NCI-H2081 (cell line): ENCODE results near the gene BDKRB1.

Source experiments
- DNase-seq, 2 experiments: peaks; one replicate each; lab custom pipeline; 2025; lab: John Stamatoyannopoulos, UW

Gene BDKRB1

DNA sequence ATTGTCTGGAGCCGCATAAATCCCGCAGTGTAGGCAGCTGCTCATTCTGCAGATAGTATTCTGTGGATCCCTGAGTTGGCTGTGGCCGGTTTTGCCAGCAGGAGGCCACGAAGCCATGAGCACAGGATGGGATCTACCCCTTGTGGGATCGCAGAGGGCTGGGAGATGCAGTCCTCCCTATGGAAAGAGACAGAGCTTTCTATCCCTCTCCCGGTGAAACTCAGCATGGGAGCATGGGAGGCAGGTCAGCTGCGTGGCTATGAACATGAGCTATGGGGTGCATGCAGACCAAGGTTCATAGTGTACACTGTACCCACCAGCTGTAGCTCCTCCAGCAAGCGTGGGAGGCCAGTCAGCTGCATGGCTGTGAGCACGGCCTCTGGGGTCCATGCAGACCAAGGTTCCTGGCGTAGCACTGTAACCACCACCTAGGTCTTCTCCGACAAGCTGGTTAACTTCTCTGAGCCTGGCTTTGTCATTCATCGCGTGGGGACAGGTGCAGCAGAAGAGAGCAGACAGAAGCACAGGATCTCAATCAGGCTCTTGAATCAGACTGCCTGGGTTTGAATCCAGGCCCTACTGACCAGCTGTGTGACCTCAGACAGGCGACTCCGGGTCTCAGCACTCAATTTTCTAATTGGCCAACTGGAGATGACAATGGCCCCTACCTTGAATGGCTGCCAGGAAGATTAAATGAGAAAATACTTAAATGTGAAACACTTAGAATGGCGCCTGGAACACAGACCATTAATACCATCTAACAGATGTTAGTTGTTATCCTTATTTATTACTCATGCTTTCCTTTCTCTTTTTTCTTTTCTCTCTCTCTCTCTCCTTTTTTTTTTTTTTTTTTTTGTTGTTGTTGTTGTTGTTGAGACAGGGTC lies 6.0 kb downstream of the BDKRB1 start:
- DNase-seq, result no peak

- DNase-seq, result no peak
Observed at GRCh38 chr14:96263347-96264199, 7.6 kb downstream of the BDKRB1 start.

DNA sequence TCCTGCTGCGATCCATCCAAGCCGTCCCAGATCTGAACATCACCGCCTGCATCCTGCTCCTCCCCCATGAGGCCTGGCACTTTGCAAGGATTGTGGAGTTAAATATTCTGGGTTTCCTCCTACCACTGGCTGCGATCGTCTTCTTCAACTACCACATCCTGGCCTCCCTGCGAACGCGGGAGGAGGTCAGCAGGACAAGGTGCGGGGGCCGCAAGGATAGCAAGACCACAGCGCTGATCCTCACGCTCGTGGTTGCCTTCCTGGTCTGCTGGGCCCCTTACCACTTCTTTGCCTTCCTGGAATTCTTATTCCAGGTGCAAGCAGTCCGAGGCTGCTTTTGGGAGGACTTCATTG lies 8.2 kb downstream of the BDKRB1 start:
- no peak for DNase-seq

GRCh38 chr14:96264853-96265252 lies 8.8 kb downstream of the BDKRB1 start:
- DNase-seq, result no peak

DNA sequence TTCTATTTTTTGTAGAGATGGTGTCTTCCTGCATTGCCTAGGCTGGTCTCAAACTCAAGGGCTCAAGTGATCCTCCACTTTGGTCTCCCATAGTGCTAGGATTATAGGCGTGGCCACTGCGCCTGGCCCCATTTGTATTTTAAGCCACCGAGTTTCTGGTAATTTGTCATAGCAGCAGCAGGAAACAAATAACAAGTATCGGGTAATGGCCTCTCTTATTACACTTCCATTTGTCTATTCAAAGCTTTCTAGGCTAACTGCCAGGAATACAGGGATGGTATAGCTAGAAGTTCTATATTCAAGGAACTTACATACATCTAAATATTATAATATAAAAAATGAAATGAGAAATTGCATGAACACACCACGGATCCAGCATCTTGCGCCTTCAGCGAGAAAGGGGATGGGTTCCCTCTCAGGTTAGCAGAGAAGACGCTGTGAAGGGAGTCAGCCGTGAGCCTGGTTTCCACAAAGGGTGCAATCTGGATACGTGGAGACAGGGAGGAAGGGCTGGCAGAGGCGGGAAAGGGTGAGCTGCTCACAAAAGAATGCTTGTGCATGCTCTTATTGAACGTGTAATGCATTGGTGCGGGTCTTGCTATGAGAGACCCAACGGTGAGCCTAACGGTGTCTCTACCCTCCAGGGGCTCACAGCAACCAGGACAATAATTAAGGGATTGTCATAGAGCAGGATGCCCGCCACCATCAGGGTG lies 9.5 kb downstream of the BDKRB1 start:
- peak; percentile 17 to 62 for DNase-seq

- DNase-seq, result peak in 1 of 2 experiments; percentile 37
Observed at GRCh38 chr14:96267336-96267735, 11.3 kb downstream of the BDKRB1 start.

- DNase-seq, result no peak
Observed at GRCh38 chr14:96267916-96268315, 11.9 kb downstream of the BDKRB1 start.

DNA sequence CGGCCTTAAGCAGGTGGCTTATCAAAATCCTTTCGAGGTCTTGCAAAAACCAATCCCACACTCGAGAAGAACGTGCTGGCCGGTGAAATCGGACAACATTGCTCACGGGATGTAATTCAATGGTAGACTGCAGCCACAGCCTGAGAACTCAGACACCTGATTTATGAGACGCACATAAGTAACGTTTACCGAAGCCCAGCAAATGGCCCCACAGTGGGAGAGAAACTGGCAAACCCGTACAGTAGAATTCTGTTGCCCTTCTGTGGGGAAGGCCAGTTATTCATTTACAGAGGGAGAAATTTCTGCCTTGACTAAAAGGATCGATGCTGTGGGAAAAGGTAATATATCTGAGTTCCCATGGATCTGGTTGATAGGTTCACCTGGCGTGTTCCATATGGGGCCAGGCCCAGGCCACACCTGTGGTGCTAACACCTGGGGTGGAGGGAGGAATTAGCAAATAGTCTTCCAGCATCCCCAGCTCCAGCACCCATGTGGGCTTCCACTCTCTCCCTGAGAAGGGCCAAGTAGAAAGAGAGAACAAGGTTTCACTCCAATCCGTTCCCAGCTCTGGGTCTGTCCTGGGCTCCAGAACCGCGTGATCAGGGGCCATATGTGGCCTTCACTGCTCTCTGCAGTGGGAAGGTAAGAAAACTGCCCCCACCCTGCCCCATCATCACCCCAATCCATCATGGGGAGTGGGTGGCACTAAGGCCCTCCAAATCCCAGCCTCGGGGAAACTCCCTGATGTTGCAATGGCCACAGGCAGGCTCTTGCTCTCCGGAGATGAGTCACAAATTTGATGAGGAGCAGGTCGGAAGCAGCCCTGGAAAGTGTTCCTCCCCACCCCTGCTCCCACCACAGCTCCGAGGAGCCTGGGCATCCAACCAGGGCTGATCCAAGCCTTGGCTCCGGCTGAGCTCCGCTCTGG lies 12.7 kb downstream of the BDKRB1 start:
- no peak for DNase-seq

GRCh38 chr14:96269359-96269710 lies 13.3 kb downstream of the BDKRB1 start:
- DNase-seq, result no peak

DNA sequence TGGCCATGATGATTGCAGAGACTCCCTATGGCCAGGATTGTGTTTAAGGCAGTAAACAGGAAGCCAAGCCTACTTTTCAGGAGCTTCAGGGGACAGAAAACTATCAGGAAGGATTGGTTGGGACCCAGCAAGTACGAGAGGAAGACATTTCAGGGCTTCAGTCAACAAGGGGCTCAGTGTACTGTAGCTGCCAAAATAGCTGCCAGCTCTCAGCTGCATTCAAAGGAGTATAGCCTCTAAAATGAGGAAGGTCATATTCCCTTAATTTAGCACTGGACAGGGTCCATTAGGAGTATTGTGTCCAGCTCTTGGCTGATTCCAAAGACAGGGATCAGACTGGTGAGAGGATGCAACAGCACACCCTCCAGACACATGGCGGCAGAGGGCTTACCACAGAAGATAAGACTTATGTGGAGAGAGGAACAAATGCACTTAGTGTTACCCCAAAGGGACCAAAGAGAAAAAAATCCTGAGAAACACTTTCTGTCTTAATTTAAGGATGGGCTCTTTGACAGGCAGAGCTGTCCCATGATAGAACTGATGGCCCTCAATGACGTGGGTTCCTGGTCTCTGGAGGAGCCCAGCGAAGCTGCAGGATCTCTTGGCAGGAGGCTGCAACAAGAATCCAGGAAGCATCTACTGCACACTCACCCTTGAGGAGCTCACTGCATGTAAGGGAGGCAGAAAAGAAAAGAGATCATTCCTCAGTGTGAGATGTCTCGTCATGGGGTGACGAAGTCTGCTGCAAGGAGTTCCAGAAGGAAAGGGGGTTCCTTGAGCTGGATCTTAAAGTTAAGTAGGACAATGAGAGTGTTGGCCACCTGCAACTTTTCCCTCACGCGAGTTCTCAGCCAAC lies 14.8 kb downstream of the BDKRB1 start:
- DNase-seq, result no peak

DNA sequence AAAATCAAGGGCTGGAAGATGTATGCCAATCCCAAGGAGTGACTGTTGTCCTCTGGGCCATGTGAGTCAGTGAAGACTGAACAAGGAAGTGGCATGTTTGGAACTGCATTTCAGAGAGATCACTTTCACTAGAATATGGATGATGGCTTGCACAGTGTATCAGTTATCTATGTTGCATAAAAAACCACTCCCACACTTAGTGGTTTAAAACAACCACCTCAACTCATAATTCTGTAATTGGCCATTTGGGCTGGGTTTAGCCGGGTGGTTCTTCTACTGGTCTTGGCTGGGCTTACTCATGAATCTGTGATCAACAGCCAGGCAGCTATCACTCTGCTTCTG lies 15.4 kb downstream of the BDKRB1 start:
- DNase-seq, result no peak

GRCh38 chr14:96272777-96273473 lies 16.9 kb downstream of the BDKRB1 start:
- DNase-seq, result no peak

DNA sequence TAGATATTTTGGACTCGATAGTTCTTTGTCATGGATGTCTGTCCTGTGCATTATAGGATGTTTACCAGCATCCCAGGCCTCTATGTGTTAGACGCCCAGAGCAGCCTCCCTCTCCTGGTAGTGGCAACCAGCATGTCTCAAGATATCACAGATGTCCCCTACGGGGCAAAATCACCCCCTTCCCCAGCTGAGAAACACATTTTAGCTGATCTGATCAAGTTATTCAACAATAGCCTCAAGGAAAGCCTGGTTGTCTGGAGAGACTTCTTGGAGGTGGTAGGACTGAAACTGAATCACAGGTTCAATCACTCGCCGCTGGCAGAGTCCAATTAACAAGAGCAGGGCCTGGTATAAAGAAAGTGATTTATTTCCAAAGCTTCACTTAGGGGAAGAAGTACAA lies 17.6 kb downstream of the BDKRB1 start:
- DNase-seq, result no peak

GRCh38 chr14:96274122-96274521 lies 18.1 kb downstream of the BDKRB1 start:
- DNase-seq, result no peak

GRCh38 chr14:96274543-96274942 lies 18.5 kb downstream of the BDKRB1 start:
- DNase-seq, result no peak

DNA sequence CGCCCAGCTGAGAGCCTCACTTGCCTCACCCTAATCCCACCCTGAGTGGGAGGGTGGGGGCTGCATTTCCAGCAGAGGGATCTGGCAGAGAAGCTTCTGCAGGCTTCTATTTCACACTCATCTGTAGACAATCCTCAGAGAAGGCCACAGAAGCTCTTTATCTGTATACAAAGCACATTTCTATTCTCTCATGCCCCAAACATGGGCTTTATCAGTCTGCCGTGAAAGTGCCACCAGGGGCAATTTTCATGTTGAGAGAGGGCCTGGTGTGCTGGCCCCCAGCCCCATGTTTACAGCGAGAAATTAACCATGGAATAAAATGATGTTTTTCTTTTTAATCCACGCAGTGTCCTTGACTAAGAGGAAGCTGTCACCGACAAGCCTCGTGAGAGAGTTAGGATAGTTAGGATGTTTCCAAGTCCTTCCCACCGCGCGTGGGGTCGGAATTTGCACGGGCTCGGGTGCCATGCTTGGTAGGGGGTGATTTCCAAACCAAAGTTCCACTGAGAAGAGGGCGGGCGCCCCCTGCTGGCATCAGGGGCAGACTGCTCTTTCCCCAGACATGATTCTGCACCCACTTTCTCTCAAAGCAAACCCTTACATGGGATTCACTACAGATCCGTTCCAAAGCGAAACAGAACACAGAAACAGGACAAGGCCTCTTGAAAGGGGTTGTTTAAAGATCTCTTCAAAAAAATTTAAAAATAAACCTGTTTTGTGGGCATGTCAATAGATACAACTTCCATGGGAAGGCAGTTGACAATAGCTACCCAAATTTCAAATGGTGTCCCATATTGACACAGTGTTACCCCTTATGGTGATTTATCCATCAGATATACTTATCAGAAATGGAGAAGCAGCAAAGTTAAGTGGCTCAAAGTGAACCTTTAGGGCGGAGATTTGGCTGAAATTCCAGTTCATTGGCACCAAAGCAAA lies 19.4 kb downstream of the BDKRB1 start:
- DNase-seq, result peak; percentile 63 to 78

DNA sequence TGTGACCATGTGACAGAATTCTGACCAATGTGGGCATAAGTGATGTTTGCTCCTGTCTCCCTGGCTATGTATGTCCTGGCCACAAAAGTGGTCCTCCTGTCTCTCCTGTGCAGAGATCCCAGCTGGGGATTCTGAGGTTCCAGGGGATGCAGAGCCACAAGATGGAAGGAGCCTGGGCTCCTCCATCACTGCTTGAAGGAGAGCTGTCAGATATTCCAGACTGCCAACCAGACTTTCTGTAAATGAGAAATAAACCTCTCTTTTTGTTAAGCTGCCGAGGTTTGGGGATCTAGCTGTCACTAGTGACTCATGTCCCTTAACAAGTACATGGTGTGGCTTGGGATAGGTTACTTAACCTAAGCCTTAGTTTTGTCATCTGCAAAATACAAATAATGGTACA lies 21.9 kb downstream of the BDKRB1 start:
- DNase-seq, result no peak

DNA sequence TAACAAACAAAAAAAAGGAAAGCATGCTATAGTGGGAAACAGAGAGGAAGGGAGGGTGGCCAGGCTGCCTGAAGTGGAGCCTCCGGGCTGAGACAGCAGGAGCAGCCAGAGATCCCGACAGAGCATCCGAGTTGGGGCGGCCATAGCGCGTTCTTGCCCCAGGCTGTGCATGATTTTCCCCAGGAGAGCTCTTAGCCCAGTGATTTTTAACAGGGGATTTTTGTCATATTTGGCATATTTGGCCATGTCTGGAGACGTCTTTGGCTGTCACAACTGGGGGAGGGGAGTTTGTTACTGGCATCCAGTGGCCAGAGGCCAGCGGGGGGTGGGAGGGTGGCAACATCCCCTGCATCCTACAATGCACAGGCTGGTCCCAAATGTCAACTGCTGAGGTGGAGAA lies 23.6 kb downstream of the BDKRB1 start:
- no peak for DNase-seq

DNA sequence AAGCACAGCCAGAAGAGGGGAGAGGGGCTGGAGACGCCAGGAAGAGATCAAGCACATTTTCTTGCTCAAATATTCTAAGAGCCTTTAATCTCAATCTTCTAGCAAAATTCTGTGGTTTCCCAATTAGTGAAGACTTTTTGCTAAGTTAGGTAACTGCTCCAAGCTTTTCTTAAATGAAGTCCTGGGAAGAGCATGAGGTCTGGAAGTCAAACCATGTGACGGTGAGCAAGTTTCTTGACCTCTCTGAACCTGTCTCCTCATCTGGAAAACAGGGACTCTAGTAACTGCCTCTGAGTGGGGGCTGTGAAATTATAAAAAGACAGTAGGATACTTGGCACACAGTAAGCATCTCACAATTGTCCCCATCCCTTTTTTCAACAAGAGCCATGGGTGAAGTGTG lies 24.1 kb downstream of the BDKRB1 start:
- DNase-seq, result no peak
